ENCODE data around the gene LSMEM2. TPM values are rescaled to one million over a fixed set of nuclear protein-coding genes. Genes with fewer than 3 reads are reported as not detected.

The LSMEM2 gene
- total and polyA plus RNA-seq, 2 experiments from 2014 or later: not detected

GRCh38 chr3:50251220-50251619 is 27.7 kb upstream of the LSMEM2 start:
- no peak for DNase-seq (ENCODE audit: low spot score)
- Histone ChIP-seq H3K4me1 (ENCODE audit: insufficient read depth) (peaks cover 16% of the 10 kb centered on the region), H3K9me2 (replicated peaks; ENCODE audit: insufficient read depth) (no peaks in the 10 kb centered on the region), H3K36me3 (replicated peaks; ENCODE audit: insufficient read depth, low read depth) (no peaks in the 10 kb centered on the region), H4K20me1 (ENCODE audit: insufficient read depth, poor library complexity, severe bottlenecking) (peaks cover 49% of the 10 kb centered on the region), H3K79me2 (peaks cover 64% of the 10 kb centered on the region), H3K27ac (no peak overlapping the region), H2AFZ (no peak overlapping the region), H3K4me2 (no peak overlapping the region), H3K9me3 (ENCODE audit: low read depth) (no peaks in the 10 kb centered on the region), H3K4me3 (no peak overlapping the region), H3K27me3 (no peaks in the 10 kb centered on the region)
- 90% methylated on average over 8 of the region's 8 CpGs for WGBS (ENCODE audit: low lambda C conversion rate, missing lambda C conversion rate)
- no peak for TF ChIP-seq CTCF (IDR thresholded peaks at IDR 0.05; ENCODE audit: poor library complexity)

- Histone ChIP-seq H3K4me1 (ENCODE audit: insufficient read depth) (peaks cover 4% of the 10 kb centered on the region), H3K79me2 (peaks cover 30% of the 10 kb centered on the region), H4K20me1 (ENCODE audit: insufficient read depth, poor library complexity, severe bottlenecking) (peaks cover 27% of the 10 kb centered on the region), H2AFZ (no peak overlapping the region), H3K36me3 (replicated peaks; ENCODE audit: insufficient read depth, low read depth) (no peaks in the 10 kb centered on the region), H3K9me3 (ENCODE audit: low read depth) (no peaks in the 10 kb centered on the region), H3K27me3 (no peaks in the 10 kb centered on the region), H3K4me2 (no peak overlapping the region), H3K27ac (no peak overlapping the region), H3K9me2 (replicated peaks; ENCODE audit: insufficient read depth) (no peaks in the 10 kb centered on the region), H3K4me3 (no peak overlapping the region)
- no peak for DNase-seq (ENCODE audit: low spot score)
- no peak for TF ChIP-seq EZH2 (IDR thresholded peaks at IDR 0.05; ENCODE audit: borderline replicate concordance)
- no peak for TF ChIP-seq CTCF (IDR thresholded peaks at IDR 0.05; ENCODE audit: poor library complexity)
- no peak for TF ChIP-seq EZH2phosphoT487 (IDR thresholded peaks at IDR 0.05; ENCODE audit: low read depth, severe bottlenecking, unreplicated experiment)
- 98% methylated on average over 8 of the region's 8 CpGs for WGBS (ENCODE audit: low lambda C conversion rate, missing lambda C conversion rate)
These were observed 24.2 kb upstream of the LSMEM2 start for GRCh38 chr3:50254577-50255250.

- no peak for TF ChIP-seq CTCF (IDR thresholded peaks at IDR 0.05; ENCODE audit: poor library complexity)
- no peak for TF ChIP-seq EZH2phosphoT487 (IDR thresholded peaks at IDR 0.05; ENCODE audit: low read depth, severe bottlenecking, unreplicated experiment)
- TF ChIP-seq EZH2 (IDR thresholded peaks at IDR 0.05; ENCODE audit: borderline replicate concordance): no peak
- no peak overlapping the region for H3K4me3 ChIP-seq
- H3K27ac ChIP-seq: no peak overlapping the region
- peaks cover 22% of the 10 kb centered on the region for H4K20me1 ChIP-seq (ENCODE audit: insufficient read depth, poor library complexity, severe bottlenecking)
- H3K9me2 ChIP-seq (replicated peaks; ENCODE audit: insufficient read depth): no peaks in the 10 kb centered on the region
- WGBS (ENCODE audit: low lambda C conversion rate, missing lambda C conversion rate): 98% methylated on average over 9 of the region's 9 CpGs
- H3K4me2 ChIP-seq: no peak overlapping the region
- H3K27me3 ChIP-seq: no peaks in the 10 kb centered on the region
- DNase-seq (ENCODE audit: low spot score): no peak
- H3K79me2 ChIP-seq: peaks cover 24% of the 10 kb centered on the region
- peaks cover 6% of the 10 kb centered on the region for H3K4me1 ChIP-seq (ENCODE audit: insufficient read depth)
- H3K9me3 ChIP-seq (ENCODE audit: low read depth): no peaks in the 10 kb centered on the region
- H3K36me3 ChIP-seq (replicated peaks; ENCODE audit: insufficient read depth, low read depth): no peaks in the 10 kb centered on the region
- no peak overlapping the region for H2AFZ ChIP-seq
These were observed 23.7 kb upstream of the LSMEM2 start for GRCh38 chr3:50255251-50255615.

All from hepatocyte (in vitro differentiated cells).